Hindlimb muscle (tissue), 1 donor: ENCODE measurements around the gene ARG2. TPM values are rescaled to one million over a fixed set of nuclear protein-coding genes. Genes with fewer than 3 reads are reported as not detected.

Experiments used
- DNase-seq: peaks from one replicate; pipeline ENCODE4 v3.0.0-alpha.2; 2013
- polyA plus RNA-seq: library from polyadenylated mRNA; unstranded; fragments of 120-200 nt; gene quantifications from one replicate; pipeline ENCODE4 v1.2.1, GENCODE V29; 2013; ENCODE audit not compliant: insufficient read length

The ARG2 gene
- 2.1 TPM for polyA plus RNA-seq

- DNase-seq = peak; percentile 83
Measured at GRCh38 chr14:67619446-67620216, at the start of gene ARG2. ARG2 (plus strand) TSS chr14:67619920; CDS start chr14:67619978, 58 bp downstream.

DNA sequence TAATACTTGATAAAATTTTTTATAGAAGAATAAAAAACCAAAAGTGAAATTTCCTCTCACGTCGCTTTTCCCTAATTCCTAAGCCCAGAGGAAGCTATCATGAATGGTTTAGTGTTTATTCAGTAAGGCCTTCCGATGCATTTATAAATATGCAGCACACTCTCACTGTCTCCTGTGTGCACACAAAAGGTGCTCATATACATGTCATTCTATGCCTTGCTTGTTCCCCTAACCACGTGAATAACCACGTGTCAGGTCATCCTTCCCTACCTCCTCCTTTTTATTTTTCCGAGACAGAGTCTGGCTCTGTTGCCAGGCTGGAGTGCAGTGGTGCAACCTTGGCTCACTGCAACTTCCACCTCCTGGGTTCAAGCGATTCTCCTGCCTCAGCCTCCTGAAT is 49.3 kb upstream of the ARG2 start:
- DNase-seq = no peak

DNA sequence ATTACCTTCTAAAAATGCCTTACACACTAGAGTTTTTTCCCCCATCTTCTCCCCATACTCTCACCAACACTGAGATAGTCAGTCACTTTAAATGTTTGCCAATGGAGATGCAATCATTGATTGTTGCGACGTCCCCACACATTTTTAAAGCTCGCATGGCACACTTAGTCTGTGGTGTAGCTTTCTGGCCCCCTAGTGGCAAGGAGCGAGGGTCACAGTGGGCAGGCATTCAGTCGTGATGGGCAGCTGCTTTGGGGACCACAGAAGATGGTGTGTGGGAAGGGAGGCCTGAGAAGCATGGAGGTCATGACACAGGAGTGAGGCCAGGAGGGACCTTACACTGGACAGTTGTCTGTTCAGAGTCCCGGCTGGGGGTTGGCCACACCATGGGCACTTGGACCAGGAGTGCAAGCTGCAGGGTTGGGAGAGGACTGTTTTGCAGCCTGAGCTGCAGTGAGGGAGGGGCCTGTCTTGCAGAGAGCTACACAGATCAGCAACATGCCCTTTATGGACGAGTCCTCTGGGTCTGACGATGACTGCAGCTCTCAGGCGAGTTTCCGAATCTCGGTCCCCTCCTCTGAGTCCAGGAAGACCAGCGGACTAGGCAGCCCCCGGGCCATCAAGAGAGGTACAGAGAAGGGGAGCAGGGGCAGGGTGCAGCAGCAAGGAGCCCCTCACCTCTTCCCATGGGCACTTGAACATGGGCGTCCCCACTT is 48.3 kb upstream of the ARG2 start:
- DNase-seq = peak; percentile 32

DNA sequence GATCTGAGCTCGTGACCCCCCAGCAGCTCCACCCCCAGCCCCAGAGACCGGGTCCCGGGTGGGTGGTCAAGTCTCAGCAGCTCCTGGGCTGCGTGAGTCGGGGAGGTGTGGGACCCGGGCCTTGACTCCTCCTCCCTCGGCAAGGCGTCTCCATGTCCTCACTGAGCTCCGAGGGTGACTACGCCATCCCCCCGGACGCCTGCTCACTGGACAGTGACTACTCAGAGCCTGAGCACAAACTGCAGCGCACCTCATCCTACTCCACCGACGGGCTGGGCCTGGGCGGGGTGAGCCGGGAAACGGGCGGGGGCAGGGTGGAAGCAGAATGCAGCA is 47.8 kb upstream of the ARG2 start:
- DNase-seq = no peak

DNA sequence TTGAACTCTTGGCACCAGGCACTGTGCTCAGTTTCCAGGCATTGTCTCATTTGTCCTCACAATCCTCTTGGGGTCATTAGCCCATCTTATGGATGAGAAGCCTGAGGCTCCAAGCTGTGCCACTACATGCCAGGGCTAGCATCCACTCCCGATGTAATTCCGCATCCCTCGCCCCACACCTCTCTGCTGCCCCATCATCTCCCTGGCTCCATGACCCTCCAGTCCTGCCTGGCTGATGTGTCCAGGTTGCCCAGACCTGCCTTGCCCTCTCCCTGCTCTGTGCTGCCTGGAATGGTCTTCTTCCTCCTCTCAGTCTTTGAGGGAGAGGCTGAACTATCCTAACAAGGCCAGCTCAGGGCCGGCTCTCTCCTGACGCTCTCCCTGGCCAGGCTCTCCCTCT is 47.1 kb upstream of the ARG2 start:
- no peak for DNase-seq

GRCh38 chr14:67573228-67574010 is 46.3 kb upstream of the ARG2 start:
- DNase-seq = no peak

DNA sequence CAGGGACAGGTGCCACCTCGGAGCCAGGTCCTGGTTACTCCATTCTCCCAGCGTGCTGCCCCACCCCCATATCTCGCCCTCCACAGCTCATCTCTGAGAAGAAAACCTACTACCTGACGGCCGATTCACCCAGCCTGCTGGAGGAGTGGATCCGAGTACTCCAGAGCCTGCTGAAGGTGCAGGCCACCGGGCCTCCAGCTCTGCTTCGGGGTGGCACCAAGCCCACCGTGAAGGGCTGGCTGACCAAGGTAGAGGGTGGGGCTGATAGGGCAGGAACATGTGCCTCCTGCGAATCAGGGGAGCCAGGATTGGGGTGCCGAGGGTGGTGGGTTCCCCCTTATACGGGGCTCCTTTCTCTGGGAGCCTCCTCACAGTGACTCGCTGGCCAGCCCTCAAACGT is 45.6 kb upstream of the ARG2 start:
- no peak for DNase-seq

DNA sequence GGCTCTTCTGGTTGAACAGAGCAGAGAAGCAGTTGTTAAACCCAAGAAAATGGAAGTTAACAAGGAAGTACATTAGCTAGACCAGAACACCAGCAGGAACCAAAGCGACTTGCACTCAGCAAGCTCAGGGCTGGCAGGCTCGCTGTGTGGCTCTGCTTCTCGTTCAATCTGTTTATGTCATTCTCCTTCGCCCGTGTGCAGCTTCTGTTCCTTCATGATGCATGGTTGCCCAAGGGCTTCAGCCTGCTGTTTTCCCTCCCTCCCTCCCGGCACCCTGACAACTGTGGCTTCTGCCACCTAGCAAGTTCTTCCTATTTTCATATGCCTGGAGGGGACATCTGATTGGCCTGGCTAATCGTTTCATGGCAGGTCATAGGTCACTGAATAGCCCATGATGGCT is 44.9 kb upstream of the ARG2 start:
- DNase-seq = no peak

DNA sequence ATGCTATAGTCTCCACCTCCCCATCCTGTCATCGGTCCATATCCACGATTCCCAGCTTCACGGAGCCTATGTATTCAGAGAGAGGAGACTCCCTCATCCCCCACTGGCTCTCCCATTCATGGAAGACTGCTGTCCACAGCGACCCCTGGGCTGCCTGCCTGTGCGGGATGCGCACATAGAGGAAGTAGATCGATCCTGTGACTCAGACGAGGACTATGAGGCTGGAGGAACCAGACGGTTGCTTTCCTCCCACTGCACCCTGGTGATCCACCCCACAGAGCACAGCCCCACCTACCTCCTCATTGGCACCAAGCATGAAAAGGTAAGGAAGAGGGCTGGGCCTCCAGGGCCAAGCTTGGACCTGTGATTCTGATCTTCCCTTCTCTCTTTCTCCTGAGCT is 44.0 kb upstream of the ARG2 start:
- DNase-seq = no peak

GRCh38 chr14:67576216-67576955 is 43.3 kb upstream of the ARG2 start:
- no peak for DNase-seq

GRCh38 chr14:67577181-67577808 is 42.4 kb upstream of the ARG2 start:
- no peak for DNase-seq

DNA sequence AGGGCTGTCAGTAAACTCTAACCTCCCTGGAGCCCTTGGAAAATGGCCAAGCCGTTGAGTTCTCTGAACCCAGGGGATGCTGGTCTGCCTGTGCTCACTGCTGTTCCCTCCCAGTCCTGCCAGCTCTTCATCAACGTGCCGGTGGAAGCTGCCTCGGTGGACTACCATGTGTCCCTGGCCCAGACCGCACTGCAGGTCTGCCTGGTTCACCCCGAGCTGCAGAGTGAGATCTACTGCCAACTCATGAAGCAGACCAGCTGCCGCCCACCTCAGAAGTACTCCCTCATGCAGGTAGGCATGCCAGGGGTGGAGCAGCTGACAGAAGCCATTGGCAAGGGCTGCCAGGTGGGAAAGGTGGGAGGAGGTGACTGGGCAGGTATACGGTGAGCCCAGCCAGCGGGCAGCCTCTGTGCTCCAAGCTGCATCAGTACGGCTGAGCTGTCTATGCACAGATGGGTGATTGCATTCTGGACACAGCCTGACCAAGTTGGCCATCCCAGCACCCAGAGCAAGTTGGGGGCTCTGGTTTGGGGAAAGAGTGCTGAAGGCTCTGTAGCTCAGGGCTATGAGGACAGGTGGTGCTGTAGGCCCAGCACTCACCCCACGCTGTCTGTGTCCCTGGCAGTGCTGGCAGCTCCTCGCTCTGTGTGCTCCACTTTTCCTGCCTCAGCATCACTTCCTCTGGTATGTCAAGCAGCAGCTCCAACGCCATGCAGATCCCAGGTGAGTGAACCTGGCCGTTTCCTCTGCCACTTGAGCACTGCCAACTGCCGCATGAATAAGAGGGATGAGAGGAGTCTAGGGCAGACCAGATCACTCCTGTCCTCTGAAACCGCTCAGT is 41.6 kb upstream of the ARG2 start:
- no peak for DNase-seq

- no peak for DNase-seq
Measured at GRCh38 chr14:67579040-67579439, 40.7 kb upstream of the ARG2 start.

DNA sequence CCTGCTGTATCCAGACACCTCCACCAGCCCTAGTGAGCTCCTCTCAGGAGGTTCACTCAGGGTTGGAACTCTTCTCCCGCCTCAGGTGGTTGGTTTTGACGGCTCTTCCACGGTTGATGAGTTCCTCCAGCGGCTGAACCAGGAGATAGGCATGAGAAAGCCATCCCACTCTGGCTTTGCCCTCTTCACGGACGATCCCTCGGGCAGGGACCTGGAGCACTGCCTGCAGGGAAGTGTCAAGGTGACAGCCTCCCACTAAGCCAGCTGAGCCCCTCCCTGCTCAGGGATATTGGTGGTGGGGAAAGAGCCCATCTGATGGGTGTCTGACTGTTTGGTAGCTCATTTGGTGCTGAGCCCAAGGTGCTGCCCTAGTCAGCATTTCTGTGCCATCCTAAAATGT is 40.1 kb upstream of the ARG2 start:
- DNase-seq = no peak

DNA sequence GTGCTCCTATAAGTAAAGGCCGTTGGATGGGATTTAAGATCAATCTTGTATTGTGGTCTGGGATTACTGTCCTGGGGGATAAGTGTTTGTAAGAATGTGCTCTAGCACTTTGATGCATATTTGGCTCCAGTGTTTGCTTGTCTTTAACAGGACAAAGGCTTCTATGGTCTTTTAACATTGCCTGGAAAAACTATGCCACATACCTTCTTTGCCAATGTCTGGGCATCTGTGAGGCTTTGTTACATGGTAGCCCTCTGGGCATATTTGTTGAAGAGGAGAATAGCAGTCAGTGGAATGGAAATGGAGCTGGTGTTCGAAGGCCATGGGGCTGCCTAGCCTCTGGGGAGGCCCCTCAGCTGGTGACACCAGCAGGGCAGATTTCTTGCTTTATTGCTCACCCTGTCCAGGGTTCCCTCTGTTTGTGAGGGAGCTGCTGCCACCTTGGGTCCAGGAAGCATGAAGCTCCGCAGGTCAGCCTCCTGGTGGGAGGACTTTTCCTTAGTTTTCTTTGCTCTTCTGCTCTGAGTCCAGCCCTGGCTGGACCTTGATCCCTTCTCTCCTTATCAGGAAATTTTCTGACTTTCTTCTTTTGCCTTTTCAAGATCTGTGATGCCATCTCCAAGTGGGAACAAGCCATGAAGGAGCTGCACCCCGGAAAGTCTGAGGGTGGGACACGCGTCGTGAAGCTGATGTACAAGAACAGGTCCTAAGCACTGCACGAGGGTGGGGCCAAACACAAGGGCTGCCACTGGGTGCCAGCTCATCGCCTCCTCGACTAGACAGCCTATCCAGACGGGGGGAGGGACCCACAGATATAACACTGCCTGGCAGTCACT is 39.2 kb upstream of the ARG2 start:
- no peak for DNase-seq

DNA sequence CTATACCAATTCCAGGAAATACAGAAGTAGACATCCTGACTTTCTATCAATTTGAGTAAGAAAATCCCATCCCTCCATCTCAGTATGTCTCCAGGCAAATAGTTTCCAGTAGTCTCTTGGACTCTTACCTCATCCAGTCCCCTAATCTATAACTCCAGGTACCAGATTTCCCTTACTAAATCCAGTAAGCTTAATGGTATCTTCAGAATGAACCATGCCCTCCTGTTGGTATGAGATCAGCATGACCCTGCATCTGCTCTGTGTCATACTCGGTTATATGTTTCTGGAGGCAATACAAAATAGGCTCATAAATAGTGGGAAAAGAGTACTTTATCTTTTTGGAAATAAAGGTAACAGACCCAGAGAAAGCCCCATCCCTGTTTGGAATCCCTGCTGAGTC is 38.1 kb upstream of the ARG2 start:
- no peak for DNase-seq

DNA sequence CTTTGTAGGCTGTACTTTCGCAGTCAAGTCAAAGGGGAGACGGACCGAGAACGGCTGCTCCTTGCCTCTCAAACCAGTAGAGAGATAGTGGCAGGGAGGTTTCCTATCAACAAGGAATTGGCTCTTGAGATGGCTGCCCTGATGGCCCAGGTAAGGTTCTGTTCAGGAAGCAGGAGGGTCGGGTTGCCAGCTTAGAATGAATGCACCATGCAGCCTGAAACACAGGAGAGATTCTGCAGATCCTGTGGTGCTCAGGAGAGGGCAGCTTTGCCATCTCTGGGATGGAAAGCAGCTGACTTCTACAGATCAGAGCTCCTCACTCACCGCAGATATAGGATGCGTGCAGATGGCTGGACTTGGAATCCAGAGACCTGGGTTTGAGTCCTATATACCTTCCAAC is 37.7 kb upstream of the ARG2 start:
- DNase-seq = no peak

DNA sequence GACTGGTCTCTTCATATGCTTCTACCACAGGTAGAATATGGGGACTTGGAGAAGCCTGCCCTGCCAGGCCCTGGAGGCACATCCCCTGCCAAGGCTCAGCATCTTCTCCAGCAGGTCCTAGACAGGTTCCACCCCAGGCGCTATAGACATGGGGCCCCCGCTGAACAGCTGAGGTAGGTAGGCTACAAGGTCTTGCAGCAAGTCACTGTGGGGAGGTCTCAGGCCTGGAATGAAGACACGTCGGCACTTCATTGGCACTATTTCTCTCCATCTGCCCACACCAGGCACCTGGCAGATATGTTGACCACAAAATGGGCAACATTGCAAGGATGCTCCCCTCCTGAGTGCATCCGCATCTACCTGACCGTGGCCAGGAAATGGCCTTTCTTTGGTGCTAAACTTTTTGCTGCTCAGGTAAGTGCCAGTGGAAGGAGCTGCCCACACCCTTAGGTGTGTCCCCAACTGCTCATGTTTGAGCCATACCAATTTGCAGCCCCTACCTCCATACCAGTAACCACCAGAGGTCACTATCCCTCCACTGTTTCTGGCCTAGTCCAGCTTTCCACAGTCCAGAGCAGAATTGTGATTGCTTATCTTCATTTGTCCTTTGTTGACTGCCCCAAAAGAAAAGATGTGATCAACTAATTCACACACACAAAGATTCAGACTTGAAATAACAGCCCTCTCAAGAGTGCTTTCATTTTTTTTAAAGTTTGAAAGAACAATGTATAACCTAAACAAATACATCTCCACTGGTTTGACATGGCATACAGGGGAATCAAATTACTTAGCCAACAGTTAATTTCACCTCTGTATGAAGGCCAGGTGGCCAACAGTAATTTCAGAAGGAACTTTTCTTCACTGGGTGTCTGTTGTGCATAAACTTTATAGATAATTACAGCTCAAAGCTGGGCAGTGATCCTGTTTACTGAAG is 35.7 kb upstream of the ARG2 start:
- DNase-seq = peak; percentile 45

- DNase-seq = no peak
Measured at GRCh38 chr14:67584978-67585377, 34.7 kb upstream of the ARG2 start.
